K562 (cell line): ENCODE results near the gene GRHPR. TPM values are rescaled to one million over a fixed set of nuclear protein-coding genes. Genes with fewer than 3 reads are reported as not detected.

ENCODE experiments used
- E4F1 ChIP-seq: fragments of 250-450 bp; sonication (Bioruptor Pico); IDR thresholded peaks from 2 replicates; pipeline ENCODE4 v1.5.0; 2021; ENCODE audit warnings: mild to moderate bottlenecking, borderline replicate concordance
- HDAC2 ChIP-seq: fragments of 450-650 bp; IDR thresholded peaks from 2 replicates; pipeline ENCODE4 v1.6.1; 2016; ENCODE audit warnings: mild to moderate bottlenecking
- NR4A1 ChIP-seq, 2 experiments: fragments of 250-450 bp in 1 of 2; fragments of 450-650 bp in 1 of 2; sonication (Bioruptor Pico) in 1 of 2; IDR thresholded peaks; 2 replicates each; pipeline versions ENCODE4 v1.4.0 to v1.6.1; 2016 to 2020; ENCODE audit warnings: mild to moderate bottlenecking in 2 of 2, missing compliant biosample characterization in 1 of 2, missing genetic modification characterization in 1 of 2, moderate library complexity in 1 of 2
- RB1 ChIP-seq: fragments of 450-650 bp; IDR thresholded peaks from 2 replicates; pipeline ENCODE4 v1.6.1; 2017; ENCODE audit warnings: low read depth, mild to moderate bottlenecking
- RREB1 ChIP-seq: fragments of 250-450 bp; sonication (Bioruptor Pico); IDR thresholded peaks from 2 replicates; pipeline ENCODE4 v1.4.0; 2020
- ZBED1 ChIP-seq: IDR thresholded peaks from 2 replicates; pipeline ENCODE4 v1.6.1; 2014
- ZNF512 ChIP-seq: IDR thresholded peaks from 2 replicates; pipeline ENCODE4 v1.6.1; 2016; ENCODE audit warnings: missing genetic modification characterization, missing compliant biosample characterization
- polyA plus RNA-seq, 8 experiments: library from polyadenylated mRNA; depleted of rRNA in 4 of 8; stranded (reverse) in 5 of 8; unstranded in 3 of 8; fragments of >200 nt; fragmentation: Nextera tagmentation in 2 of 8; fragmentation: Illumina TruSeq in 1 of 8; extraction: Ambion mirVana in 2 of 8; extraction: Trizol in 1 of 8; gene quantifications; 2 replicates each; pipeline versions ENCODE4 v1.2.1 to v1.2.3, GENCODE V29; 2011 to 2014; ENCODE audit warnings: inconsistent platforms in 1 of 8, missing spikeins in 1 of 8
- total RNA-seq, 7 experiments: library from RNA; depleted of rRNA in 6 of 7; stranded (reverse); fragments of >200 nt in 6 of 7; fragmentation: Illumina TruSeq in 2 of 7; extraction: Trizol in 2 of 7; gene quantifications; 2 replicates each; pipeline versions ENCODE4 v1.2.1 to v1.2.3, GENCODE V29; 2011 to 2021; ENCODE audit warnings: low replicate concordance in 1 of 7
- TF ChIP-seq, protein P1 (sequence below): fragments of 450-650 bp; formaldehyde crosslinking; IDR thresholded peaks from 2 replicates; pipeline ENCODE4 v1.4.0; 2022; ENCODE audit warnings: missing genetic modification characterization

GRHPR gene
- total and polyA plus RNA-seq, 9 of the 15 experiments (the other 6 are each of a cell fraction or from before 2014, with no cell fraction given), result 38.9 to 144 (median 120) TPM

DNA sequence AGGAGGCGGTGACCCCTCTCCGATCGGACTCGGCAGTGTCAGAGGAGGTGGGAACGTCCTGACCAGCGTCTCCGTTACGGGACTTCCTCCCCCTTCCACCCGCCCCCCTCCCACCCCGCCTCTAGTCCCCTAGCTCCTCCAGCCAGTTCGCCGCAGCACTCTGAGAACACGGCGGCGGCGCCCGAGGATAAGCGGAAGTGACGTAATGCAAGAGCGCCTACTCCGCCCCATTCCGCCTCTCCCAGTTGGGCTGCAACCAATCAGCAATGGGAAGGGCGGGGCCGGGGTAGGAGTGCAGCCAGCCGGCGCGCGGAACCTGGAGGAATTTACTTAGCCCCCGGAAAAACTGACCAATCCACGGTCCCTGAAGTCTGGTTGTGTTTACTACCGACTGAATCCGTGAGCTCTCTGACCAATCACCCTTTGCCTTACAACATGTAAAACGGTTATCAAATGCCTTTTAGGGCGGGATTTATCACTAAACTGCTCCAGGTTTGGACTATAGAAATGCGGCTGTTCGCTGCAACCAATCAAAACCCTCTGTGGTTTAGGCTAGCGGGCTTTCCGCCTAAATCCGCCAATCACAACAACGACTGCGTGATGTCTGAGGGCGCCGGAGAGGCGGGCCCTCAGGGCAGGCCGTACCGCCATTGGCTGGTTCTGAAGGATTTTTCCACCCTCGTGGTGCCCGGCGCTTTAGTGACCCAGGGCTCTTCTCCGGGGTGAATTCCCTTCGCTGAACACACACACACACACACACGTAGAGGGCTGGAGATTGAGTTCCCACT lies 42.9 kb downstream of the GRHPR start, which contains the start of gene ZBTB5 (continued):
- TF ChIP-seq, protein P1, sequence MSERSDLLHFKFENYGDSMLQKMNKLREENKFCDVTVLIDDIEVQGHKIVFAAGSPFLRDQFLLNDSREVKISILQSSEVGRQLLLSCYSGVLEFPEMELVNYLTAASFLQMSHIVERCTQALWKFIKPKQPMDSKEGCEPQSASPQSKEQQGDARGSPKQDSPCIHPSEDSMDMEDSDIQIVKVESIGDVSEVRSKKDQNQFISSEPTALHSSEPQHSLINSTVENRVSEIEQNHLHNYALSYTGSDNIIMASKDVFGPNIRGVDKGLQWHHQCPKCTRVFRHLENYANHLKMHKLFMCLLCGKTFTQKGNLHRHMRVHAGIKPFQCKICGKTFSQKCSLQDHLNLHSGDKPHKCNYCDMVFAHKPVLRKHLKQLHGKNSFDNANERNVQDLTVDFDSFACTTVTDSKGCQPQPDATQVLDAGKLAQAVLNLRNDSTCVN (CRISPR knock-in tag), result no peak
- TF ChIP-seq ZNF512 (tag) (no peak), ZBED1 (no peak), NR4A1 (CRISPR knock-in tag; IDR thresholded peaks at IDR 0.05) (no peak), NR4A1 (tag; IDR thresholded peaks at IDR 0.05) (no peak), RREB1 (CRISPR knock-in tag) (no peak), RB1 (peak; percentile 18; the same call in 1 of the 2 replicates), E4F1 (CRISPR knock-in tag) (no peak), HDAC2 (peak; percentile 78; the same call in 1 of the 2 replicates)
